Measurements from ENCODE around the gene TRERF1. TPM values are rescaled to one million over a fixed set of nuclear protein-coding genes. Genes with fewer than 3 reads are reported as not detected.

The TRERF1 gene
- total RNA-seq, 1 donor from 2014 or later = 1.5 TPM

DNA sequence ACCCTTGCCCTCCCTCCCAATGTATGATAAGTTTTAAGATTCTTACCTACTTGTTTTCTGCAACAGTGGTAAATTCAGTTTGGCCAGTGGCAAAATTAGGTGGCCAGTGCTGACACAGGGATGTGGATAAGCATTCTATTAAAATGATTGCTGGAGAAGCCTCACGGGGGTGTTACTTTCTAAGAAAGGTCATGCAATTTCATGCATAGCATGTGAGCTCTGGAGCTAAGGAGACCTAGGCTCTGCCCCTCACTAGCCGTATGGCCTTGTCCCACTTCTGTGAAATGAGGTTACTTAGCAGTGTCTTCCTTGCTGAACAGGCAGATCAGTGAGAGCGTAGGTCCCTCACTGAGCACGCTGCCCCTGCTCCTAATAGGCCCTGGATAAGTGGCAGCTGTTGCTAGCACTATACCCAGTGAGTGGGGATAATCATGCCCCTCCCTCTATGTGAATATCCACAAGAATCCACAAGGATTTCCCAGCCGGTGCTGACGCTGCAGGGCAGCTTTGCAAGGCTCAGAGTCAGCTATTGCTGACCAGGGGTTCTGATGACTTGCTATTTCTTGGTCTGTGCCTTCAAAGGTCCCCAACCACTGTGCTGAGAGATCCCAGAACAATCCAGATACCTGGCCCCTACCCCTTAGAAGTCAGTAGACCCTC, 147.5 kb downstream of the TRERF1 start:
- no peak for ATAC-seq (ENCODE audit: poor library complexity)
- intact Hi-C loops (cut with DNase I) = no loop called here
- DNase-seq = no peak

- intact Hi-C loops (cut with DNase I) = no loop called here
- ATAC-seq (ENCODE audit: poor library complexity) = no peak
- no peak for DNase-seq
Measured at GRCh38 chr6:42302411-42302810, 149.3 kb downstream of the TRERF1 start.

GRCh38 chr6:42301986-42302385, 149.7 kb downstream of the TRERF1 start:
- ATAC-seq (ENCODE audit: poor library complexity) = no peak
- DNase-seq = no peak
- intact Hi-C loops (cut with DNase I) = no loop called here

DNA sequence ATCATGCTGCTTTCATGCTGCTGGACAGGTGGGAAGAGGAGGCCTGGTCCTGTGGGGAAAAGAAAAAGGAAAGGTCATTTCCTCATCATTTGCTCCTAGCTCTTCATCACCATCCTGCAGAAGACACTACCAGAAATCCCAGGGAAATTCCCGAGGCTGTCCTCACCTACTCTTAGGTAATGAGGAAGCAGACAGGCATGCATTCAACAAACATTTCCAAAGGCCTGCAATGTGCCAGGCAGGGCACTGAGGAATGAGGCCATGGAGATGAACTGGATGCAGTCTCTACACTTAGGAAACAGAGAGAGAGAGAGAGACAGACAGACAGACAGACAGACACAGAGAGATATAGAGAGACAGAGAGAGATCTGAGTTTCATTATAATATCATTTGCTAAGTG, 151.0 kb downstream of the TRERF1 start:
- intact Hi-C loops (cut with DNase I) = no loop called here
- no peak for DNase-seq

GRCh38 chr6:42300185-42300584, 151.5 kb downstream of the TRERF1 start:
- ATAC-seq (ENCODE audit: poor library complexity) (no peak), DNase-seq (no peak)
- intact Hi-C loops (cut with DNase I) = no loop called here

More for the DNA sequence above, 151.0 kb downstream of the TRERF1 start:
- ATAC-seq (ENCODE audit: poor library complexity) = no peak

DNA sequence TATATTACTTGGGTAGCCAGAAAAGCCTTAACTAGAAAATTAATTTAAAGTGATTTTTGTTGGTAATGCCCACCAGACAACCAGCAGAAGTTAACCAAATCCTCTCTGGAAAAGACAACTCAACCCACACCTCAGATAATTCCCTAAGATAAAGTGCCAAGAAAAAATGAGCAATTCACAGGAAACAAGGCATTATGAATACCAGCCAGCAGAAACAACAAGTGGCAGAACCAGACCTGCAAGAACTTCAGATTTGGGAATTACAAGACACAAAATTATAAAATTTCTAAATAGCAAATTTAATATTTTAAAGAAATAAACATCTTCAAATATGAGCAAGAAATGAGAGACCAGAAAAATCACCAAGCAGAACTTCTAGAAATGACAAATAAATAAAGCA, 154.1 kb downstream of the TRERF1 start:
- intact Hi-C loops (cut with DNase I) = no loop called here
- ATAC-seq (ENCODE audit: poor library complexity) = no peak
- no peak for DNase-seq

- ATAC-seq (ENCODE audit: poor library complexity) (no peak), DNase-seq (no peak)
- intact Hi-C loops (cut with DNase I) = no loop called here
Measured at GRCh38 chr6:42296614-42297013, 155.1 kb downstream of the TRERF1 start.

- ATAC-seq (ENCODE audit: poor library complexity) (no peak), DNase-seq (no peak)
- intact Hi-C loops (cut with DNase I) = no loop called here
Measured at GRCh38 chr6:42295677-42296076, 156.0 kb downstream of the TRERF1 start.

- ATAC-seq (ENCODE audit: poor library complexity) = no peak
- DNase-seq = no peak
- intact Hi-C loops (cut with DNase I) = no loop called here
Measured at GRCh38 chr6:42295181-42295580, 156.5 kb downstream of the TRERF1 start.

GRCh38 chr6:42294759-42295158, 157.0 kb downstream of the TRERF1 start:
- intact Hi-C loops (cut with DNase I) = no loop called here
- DNase-seq = no peak
- no peak for ATAC-seq (ENCODE audit: poor library complexity)

DNA sequence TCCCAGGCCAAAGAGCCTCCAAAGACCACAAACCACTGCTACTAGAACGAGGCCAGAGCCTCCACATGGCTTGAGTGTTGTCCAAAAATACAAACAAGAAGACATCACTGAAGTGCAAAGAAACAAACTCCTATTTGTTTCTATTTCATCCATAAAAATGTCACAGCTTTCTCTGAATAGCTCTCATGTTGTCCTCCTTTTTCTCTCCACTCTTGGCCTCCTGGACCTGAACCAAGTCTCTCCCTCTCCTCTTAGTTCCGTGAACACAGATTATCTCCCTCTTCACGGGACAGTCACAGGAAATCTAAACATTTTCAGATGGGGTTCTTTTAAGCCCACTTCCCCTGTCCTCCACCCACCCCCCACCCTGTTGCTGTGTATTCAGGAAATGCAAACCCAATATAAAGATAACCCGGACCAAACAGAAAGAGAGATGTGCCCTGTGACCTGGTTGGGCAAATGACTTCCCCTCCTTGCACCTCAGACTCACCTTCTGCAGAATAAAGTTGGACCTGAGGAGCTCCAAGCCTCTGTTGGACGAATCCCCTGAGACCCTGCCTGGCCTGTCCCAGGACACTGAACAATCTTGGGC, 158.2 kb downstream of the TRERF1 start:
- DNase-seq (no peak), ATAC-seq (ENCODE audit: poor library complexity) (no peak)
- intact Hi-C loops (cut with DNase I) = no loop called here

DNA sequence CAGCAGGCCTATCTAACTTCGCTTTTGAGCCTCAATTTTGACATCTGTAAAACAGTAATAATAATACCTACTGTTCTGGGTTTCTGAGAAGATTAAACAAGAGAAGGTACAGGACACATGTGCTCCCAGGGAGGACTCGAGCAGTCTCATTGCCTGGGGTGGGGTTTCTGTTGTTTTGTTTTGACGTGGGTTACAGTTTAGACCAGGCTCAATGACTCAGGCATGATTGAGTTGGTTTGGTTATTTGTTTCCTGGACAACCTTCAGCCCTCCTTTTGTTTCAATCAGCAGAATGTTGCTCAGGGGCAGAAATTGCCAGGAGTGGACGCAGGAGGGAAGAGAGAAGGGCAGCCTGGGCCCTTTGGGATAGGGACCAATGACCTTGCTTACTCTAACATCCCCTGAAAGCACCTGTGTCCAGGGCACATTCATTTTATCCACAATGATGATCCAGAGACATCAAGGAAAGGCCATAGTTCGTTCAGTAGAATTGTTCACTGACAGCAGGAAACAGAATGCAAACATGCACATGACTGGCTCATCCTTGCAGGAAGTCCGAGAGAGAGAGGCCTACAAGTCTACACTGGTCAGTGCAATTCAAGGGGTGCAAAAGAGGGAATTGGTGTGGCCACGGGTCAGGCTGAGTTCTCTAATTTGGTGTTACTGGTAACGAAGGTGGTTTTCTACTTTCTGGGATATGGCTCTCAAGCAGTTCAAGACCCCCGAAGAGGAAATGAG, 159.6 kb downstream of the TRERF1 start:
- ATAC-seq (ENCODE audit: poor library complexity) (no peak), DNase-seq (no peak)
- intact Hi-C loops (cut with DNase I) = no loop called here

GRCh38 chr6:42287756-42288155, 164.0 kb downstream of the TRERF1 start:
- ATAC-seq (ENCODE audit: poor library complexity) (no peak), DNase-seq (no peak)
- intact Hi-C loops (cut with DNase I) = no loop called here

DNA sequence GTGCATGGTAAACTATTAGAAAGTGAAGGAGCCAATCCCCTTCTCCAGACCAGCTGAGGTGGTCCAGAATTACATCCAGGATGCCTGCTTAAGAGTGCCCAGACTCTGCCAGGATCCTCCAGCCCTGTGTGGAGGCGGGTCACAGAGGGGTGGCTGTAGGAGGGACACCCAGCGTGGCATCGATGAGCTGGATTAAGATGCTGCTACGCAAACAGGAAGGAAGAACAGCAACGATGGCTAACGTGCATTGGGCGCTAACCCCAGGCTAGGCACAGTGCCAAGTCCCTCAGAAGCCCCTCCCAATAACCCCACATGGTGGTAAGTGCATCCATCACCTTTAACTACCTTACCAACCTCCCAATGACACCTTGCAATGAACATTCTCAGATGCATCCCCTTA, 170.2 kb downstream of the TRERF1 start:
- ATAC-seq (ENCODE audit: poor library complexity) = no peak
- no peak for DNase-seq
- intact Hi-C loops (cut with DNase I) = no loop called here

DNA sequence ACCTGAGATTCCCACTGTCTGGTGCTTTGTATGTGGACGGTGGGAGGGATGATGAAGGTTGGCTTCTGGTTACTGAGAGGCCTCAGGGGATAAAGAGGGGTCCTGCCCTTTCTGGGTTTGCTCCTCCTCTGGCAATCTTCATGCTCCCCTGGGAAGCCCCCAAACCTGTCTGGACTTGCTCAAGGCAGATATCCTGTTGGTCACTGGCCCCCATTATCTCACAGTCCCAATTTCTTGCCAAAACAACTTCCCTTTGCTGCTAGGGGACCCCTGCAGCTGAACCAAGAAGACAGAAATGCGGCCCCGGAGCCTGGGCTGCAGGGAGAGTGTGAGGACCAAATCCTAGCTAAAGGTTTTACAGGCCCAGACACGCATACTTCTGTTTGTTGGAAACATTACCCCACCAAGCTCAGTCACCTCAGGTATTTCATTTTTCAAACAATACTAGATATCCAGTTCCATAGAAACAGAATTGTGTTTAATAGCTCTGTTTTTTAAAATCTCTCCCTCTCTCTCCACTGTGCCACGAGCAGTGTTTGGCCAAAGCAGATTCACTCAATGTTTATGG, 170.7 kb downstream of the TRERF1 start:
- DNase-seq = no peak
- intact Hi-C loops (cut with DNase I) = no loop called here
- no peak for ATAC-seq (ENCODE audit: poor library complexity)

- DNase-seq (peak; percentile 68), ATAC-seq (ENCODE audit: poor library complexity) (peak; percentile 59)
- intact Hi-C loops (cut with DNase I) = no loop called here
Measured at GRCh38 chr6:42279966-42280629, 171.6 kb downstream of the TRERF1 start.

DNA sequence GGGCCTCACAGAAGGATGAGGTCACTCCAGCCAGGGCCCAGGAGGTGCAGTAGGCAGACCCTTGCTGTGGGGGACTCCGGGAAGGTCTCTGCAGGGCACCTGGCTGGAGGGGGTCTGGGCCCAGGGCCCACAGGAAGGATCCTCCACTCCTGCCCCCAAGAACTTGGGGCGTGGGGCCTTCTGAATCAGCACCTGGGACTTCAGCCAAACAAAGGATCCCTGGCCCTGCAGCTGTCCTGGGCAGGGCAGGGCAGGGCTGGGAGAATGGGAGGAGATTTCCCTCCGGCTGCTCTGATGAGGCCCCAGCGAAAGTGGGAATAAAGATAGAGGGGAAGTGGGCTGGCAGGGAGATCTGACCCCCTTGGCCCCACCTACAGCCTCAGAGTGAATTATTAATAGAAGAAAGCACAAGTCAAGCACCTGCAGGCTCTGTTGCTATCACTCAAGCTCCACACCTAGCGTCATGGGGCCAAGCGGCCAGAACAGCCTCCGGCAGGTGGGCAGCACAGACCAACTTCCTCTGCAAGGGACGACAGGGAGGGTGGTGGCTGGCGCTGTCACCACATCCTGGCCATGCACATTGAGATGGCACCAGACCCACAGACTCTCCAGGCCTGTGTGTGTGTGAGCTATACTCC, 172.5 kb downstream of the TRERF1 start:
- DNase-seq (no peak), ATAC-seq (ENCODE audit: poor library complexity) (peak; percentile 49)
- intact Hi-C loops (cut with DNase I) = no loop called here

GRCh38 chr6:42278131-42278853, 173.4 kb downstream of the TRERF1 start:
- ATAC-seq (ENCODE audit: poor library complexity) (no peak), DNase-seq (no peak)

More at GRCh38 chr6:42278131-42278853, 173.4 kb downstream of the TRERF1 start:
- intact Hi-C loops (cut with DNase I) = no loop called here

Data from Right ventricle myocardium superior (tissue), 1 donor.